Activated CD8-positive, alpha-beta T cell treated with anti-CD3 and anti-CD28 coated beads, Interleukin-2, amount 10 ng/mL, durations not matched to agents 7 days and 5 days (primary cell): ENCODE measurements around the gene AKAP9. TPM values are rescaled to one million over a fixed set of nuclear protein-coding genes. Genes with fewer than 3 reads are reported as not detected.
A peak's percentile ranks its signal among the peaks of the same experiment; 100 is the strongest.
"Not testable (repeated sequence)": the region's sequence is repeated elsewhere in the genome, so short reads cannot be mapped to it uniquely, and the experiment has no call there.

Experiments
- ATAC-seq: fragments of 150-1000 bp; cut with Tn5 transposase; one replicate; pipeline ENCODE4 v1.10.0; 2021; ENCODE audit warnings: moderate library complexity
- CTCF ChIA-PET: fragments of 350-600 bp; sonication (Branson Sonifier 250); formaldehyde crosslinking; loops from one replicate; lab custom pipeline; 2021; ENCODE audit warnings: antibody characterized with exemption; lab: Charles Lee
- POLR2A ChIA-PET: fragments of 350-600 bp; sonication (Branson Sonifier 250); formaldehyde crosslinking; loops from one replicate; lab custom pipeline; 2021; ENCODE audit warnings: antibody characterized with exemption; lab: Charles Lee
- DNase-seq: peaks from one replicate; pipeline ENCODE4 v3.0.0-alpha.2; 2020
- H3K27ac Mint-ChIP-seq: one replicate; pipeline ENCODE4 v1.8.0; 2021; ENCODE audit warnings: mild to moderate bottlenecking, mixed read lengths
- H3K27me3 Mint-ChIP-seq: one replicate; pipeline ENCODE4 v1.8.0; 2021; ENCODE audit warnings: low read depth, mixed read lengths
- H3K36me3 Mint-ChIP-seq: one replicate; pipeline ENCODE4 v1.8.0; 2021; ENCODE audit warnings: low read depth, mixed read lengths
- H3K4me1 Mint-ChIP-seq: one replicate; pipeline ENCODE4 v1.8.0; 2021; ENCODE audit warnings: low read depth, mixed read lengths
- H3K4me3 Mint-ChIP-seq: one replicate; pipeline ENCODE4 v1.8.0; 2021; ENCODE audit warnings: mild to moderate bottlenecking, mixed read lengths
- H3K9me3 Mint-ChIP-seq: one replicate; pipeline ENCODE4 v1.8.0; 2022; ENCODE audit warnings: mixed read lengths; ENCODE audit not compliant: insufficient read depth
- total RNA-seq, 2 experiments: library from RNA; stranded (reverse); gene quantifications; one replicate each; pipeline ENCODE4 v1.2.3, GENCODE V29; 2021

The AKAP9 gene
- total RNA-seq = 10 to 100 TPM; 32.7 to 41.5 TPM

DNA sequence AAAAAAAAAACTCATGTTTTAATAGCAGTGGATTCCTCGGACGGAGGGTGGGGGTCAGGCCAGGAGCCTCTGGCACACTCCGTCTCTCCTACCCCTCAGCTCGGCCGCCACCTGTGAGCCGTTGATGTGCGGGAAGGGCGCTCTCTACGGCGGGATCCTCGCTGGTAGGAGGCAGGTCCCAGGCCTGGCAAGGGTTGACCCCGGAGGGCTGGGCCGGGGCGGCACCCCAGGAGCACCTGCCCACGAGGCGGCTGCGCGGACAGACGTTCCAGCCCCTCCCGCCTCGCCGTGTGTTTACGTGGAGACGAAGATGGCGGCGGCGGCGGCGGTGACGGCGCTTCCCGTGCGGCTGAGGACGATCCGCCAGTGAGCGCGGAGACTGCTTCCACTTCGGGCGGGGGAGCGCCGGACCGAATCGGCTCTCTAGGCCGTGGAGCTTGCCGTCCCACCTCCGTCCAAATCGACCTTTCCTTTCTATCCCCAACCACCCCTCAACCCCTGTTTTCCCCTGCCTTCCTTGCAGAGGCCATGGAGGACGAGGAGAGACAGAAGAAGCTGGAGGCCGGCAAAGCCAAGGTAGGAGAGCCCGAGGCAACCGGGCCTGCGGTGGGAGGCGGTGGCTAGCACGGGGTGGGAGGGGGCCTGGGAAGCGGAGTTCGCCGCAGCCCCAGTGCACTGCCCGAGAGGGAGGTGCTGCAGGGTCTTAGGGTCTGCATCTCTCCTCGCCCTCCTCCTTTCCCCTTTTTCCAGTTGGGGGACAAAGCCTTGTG lies at the start of gene AKAP9:
TSS of gene AKAP9 (plus strand) at position 291 of the 770 bp plus-strand sequence. CDS start at position 529, 238 bp downstream.
- Mint-ChIP-seq H3K4me1 (peaks cover 22% of the 10 kb centered on the region), H3K4me3 (peak within 1 kb of the TSS; percentile 86), H3K27ac (peak within 1 kb of the TSS; percentile 95), H3K27me3 (no peaks in the 10 kb centered on the region), H3K9me3 (no peaks in the 10 kb centered on the region), H3K36me3 (peaks cover 3% of the 10 kb centered on the region)
- DNase-seq (peak; percentile 92), ATAC-seq (peak; percentile 96)
- ChIA-PET CTCF (interaction anchor here (0.6 to 4.0 kb wide), 11 partner anchors 9 to 507 kb away, joined by 3 to 39 read pairs (median 3); partner anchors contain the start of genes GATAD1 and MTERF1), POLR2A (interaction anchor here (0.9 to 3.3 kb wide), 8 partner anchors 8 to 588 kb away, joined by 3 to 14 read pairs (median 4); partner anchors contain the start of genes ANKIB1, CYP51A1, GATAD1 and KRIT1)

DNA sequence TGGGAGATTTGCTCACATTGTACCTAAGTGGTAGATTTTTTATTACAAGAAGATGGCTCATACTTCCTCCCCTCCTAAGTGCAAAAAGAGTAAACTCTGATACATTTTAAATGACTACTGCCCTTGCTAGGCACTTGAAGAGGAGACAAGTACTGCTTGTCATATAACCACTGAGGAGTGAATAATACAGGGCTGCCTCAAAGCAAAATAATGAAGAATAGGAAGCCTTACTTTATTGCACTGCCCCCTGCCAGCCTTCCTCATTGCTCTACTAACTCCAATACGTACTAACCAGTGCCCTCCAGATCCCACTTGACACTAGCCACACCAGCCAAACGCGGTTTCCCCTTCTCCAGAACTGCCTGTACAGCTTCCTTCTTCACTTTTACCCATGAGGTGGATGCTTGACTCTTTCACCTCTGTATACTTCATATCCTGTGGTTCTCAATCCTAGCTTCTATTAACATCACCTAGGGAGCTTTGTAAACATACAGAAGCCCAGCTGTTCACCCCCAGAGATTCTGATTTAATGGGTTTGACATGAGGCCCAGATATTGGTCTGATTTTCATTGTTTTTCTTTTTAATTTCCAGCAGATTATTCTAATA lies 48.5 kb upstream of the AKAP9 start:
- POLR2A ChIA-PET = no interaction called here
- no peak for ATAC-seq
- Mint-ChIP-seq H3K36me3 (peaks cover 2% of the 10 kb centered on the region), H3K27me3 (peaks cover 10% of the 10 kb centered on the region), H3K9me3 (no peaks in the 10 kb centered on the region), H3K4me3 (no peak overlapping the region), H3K4me1 (no peaks in the 10 kb centered on the region), H3K27ac (no peak overlapping the region)
- DNase-seq = no peak
- CTCF ChIA-PET = interaction anchor here (1.3 kb wide), 1 partner anchor 11 kb away, joined by 4 read pairs; the partner anchor contains the start of gene MTERF1

DNA sequence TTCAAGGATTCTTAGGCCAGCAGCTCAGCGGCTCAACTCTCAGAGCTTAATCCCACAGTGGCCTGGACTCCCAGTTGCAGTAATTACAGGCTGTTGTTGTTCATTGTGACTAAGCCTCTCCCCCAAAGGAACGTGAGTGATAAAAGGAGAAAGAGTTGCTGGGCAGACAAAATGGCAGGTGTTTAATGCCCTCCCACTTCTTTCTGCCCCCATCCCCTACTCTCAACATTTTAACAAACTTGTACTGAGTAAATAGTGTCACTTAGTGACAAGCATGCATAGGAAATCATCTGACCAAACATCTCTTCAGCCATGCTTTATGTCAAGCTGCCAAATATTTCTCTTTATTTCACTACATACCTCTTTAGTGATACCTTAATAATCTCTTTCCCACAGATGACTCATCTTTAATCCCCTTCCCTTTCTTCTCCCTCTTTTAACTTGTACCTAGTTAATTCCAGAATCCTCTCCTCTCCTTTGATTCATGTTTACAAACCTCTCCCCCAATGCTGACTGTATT lies 47.8 kb upstream of the AKAP9 start:
- peaks cover 2% of the 10 kb centered on the region for H3K36me3 Mint-ChIP-seq
- DNase-seq (no peak), ATAC-seq (no peak)
- no peaks in the 10 kb centered on the region for H3K9me3 Mint-ChIP-seq
- no peak overlapping the region for H3K4me3 Mint-ChIP-seq
- peaks cover 10% of the 10 kb centered on the region for H3K27me3 Mint-ChIP-seq
- ChIA-PET POLR2A (no interaction called here), CTCF (interaction anchor here (1.3 kb wide), 1 partner anchor 12 kb away, joined by 4 read pairs; the partner anchor contains the start of gene MTERF1)
- no peaks in the 10 kb centered on the region for H3K4me1 Mint-ChIP-seq
- no peak overlapping the region for H3K27ac Mint-ChIP-seq

DNA sequence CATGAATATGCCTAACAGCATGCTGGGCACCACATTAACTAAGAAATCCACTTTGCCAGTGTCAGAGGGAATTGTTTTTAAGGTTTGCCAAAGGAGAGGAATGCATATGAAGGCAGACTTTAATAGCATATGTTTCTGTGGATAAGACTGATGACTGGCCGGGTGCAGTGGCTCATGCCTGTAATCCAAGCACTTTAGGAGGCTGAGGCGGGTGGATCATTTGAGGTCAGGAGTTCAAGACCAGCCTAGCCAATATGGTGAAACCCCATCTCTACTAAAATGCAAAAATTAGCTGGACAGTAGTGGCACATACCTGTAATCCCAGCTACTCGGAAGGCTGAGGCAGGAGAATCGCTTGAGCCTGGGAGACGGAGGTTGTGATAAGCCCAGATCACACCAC lies 47.0 kb upstream of the AKAP9 start:
- H3K9me3 Mint-ChIP-seq, H3K27me3 Mint-ChIP-seq, ATAC-seq, H3K4me3 Mint-ChIP-seq, H3K4me1 Mint-ChIP-seq, H3K36me3 Mint-ChIP-seq, DNase-seq, H3K27ac Mint-ChIP-seq, POLR2A ChIA-PET: not testable (repeated sequence)
- CTCF ChIA-PET = interaction anchor here (2.3 kb wide), 1 partner anchor 13 kb away, joined by 8 read pairs; the partner anchor contains the start of gene MTERF1

DNA sequence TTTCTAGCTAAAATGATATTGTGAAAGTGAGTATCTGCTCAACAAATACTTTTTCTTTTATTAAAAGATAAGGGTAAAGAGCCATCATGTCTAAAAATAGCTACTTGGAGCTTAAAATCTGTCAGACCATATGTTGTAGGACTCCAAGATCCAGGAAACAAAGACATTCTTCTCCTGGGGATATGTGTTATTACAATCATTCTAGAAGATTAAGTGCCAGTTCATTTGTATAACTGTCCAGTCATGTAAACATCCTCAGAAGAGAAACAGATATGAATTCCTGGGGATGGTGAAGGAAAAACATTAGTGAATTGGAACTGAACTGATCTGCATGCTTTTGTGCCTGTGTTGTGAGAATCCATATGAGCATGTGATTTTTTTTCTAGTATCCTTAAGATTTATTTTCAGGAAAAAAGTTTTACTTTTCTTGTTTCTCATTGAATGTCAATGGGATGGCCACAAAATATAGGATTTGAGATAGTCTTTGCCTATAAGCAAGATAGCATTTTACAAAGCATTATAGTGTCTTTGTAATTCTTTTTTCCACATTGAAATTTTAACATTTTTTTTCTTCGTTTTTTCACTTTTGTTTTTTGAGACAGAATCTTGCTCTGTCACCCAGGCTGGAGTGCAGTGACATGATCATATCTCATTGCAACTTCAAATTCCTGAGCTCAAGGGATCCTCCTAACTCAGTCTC lies 45.7 kb upstream of the AKAP9 start:
- POLR2A ChIA-PET = no interaction called here
- no peak for DNase-seq
- Mint-ChIP-seq H3K4me1 (no peaks in the 10 kb centered on the region), H3K9me3 (no peaks in the 10 kb centered on the region), H3K27ac (no peak overlapping the region), H3K27me3 (peaks cover 12% of the 10 kb centered on the region), H3K36me3 (no peaks in the 10 kb centered on the region), H3K4me3 (no peak overlapping the region)
- CTCF ChIA-PET = interaction anchor here (2.3 kb wide), 1 partner anchor 14 kb away, joined by 8 read pairs; the partner anchor contains the start of gene MTERF1
- no peak for ATAC-seq

DNA sequence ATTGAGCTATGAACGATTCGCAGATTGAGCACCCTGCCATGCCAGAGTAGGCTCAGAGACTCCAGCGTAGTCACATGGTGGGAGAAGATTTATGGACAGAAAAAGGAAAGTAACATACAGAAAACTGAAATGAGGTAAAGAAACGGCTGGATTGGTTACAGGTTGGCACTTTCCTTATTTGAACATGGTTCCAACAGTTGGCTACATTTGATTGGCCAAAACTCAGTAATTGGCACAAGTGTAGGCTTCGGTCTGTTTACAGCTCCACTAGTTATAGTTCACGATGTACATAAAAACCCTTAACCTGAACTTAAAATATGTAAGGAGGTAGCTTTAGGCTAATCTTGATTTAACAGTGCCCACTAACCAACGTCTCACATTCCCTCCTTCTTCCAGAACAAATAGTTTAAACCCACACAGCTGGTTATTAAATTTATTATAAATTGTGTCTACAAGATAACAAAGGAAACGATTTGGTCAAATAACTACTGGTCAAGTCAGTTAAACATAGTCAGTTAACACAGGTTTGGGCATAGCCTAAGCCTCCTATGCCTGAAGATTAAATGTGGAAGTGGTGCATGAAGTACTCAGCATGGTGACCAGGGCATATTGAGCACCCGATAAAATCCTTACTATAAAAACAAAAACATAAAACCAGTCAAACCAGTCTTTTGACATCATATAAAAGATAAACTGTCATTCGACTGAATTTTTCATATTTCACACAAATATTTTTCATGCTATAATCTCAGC lies 42.2 kb upstream of the AKAP9 start:
- no peak overlapping the region for H3K27ac Mint-ChIP-seq
- no peak overlapping the region for H3K4me3 Mint-ChIP-seq
- H3K36me3 Mint-ChIP-seq = no peaks in the 10 kb centered on the region
- H3K4me1 Mint-ChIP-seq = no peaks in the 10 kb centered on the region
- H3K27me3 Mint-ChIP-seq = peaks cover 8% of the 10 kb centered on the region
- CTCF ChIA-PET = interaction anchor here (0.7 to 1.6 kb wide), 2 partner anchors 18 to 68 kb away, joined by 3 read pairs; partner anchors contain the start of gene MTERF1
- POLR2A ChIA-PET = no interaction called here
- no peaks in the 10 kb centered on the region for H3K9me3 Mint-ChIP-seq
- ATAC-seq = no peak
- no peak for DNase-seq

DNA sequence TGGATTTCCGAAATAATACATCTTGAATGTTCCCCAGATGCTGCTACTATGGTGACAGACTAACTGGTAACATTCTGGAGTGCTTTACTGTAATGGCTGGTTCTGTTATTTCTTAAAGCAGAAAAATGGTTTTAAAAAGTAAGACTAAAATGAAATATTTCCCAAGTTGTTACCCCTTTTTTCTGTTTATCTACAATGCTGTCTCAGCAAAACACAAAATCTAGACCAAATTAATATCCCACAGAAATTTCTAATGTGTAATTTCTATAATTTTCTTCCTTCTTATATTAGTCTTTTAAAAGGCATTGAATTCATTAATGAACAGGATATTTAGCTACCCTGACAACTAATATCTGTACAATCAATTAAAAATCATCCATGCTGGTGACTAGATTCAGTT lies 41.1 kb upstream of the AKAP9 start:
- Mint-ChIP-seq H3K27me3 (peaks cover 8% of the 10 kb centered on the region), H3K9me3 (no peaks in the 10 kb centered on the region), H3K36me3 (no peaks in the 10 kb centered on the region), H3K27ac (no peak overlapping the region), H3K4me3 (no peak overlapping the region), H3K4me1 (no peaks in the 10 kb centered on the region)
- ATAC-seq (no peak), DNase-seq (no peak)
- POLR2A ChIA-PET = no interaction called here
- CTCF ChIA-PET = no interaction called here

DNA sequence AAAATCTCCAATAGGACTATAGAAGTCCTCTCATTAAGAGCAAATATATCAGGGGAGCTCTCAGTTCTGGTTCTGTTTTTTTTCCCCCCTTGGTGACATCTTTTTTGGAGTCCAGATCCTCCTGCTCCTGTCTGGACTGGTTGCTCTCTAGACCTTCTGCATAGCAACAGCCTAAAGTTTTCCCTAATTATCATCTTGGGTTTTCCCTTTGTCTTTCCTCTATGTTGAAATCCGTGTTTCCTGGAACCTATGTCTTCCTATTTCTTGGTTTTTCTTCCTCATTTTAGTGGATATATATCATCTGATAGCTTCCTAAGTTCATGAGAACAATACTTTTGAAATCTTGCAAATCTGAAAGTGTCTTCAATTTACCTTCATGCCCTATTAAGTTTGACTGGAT lies 30.5 kb upstream of the AKAP9 start:
- POLR2A ChIA-PET = no interaction called here
- Mint-ChIP-seq H3K27ac (no peak overlapping the region), H3K4me1 (peaks cover 5% of the 10 kb centered on the region), H3K9me3 (no peaks in the 10 kb centered on the region), H3K36me3 (no peaks in the 10 kb centered on the region), H3K27me3 (peaks cover 4% of the 10 kb centered on the region), H3K4me3 (no peak overlapping the region)
- DNase-seq (no peak), ATAC-seq (no peak)
- CTCF ChIA-PET = interaction anchor here (1.2 kb wide), 1 partner anchor 29 kb away, joined by 4 read pairs; the partner anchor contains the start of gene MTERF1

DNA sequence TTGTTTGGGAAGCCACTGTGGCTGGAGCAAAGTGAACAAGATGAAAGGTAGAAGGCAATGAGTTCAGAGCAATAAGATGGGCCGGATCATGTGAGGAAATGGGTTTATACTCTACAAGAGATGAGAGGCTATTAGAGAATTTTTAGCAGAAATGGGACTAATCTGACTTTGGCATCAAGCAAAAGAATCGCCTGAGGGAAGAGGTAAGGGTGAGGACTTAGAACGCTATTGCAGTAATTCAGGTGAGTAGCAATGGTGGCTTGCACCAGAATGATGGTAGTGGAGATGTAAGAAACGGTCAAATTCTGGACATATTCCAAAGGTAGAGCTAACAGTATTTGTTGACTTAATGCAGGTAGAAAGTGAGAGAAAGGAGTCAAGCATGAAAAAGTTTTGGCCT lies 29.5 kb upstream of the AKAP9 start:
- Mint-ChIP-seq H3K36me3 (no peaks in the 10 kb centered on the region), H3K9me3 (no peaks in the 10 kb centered on the region), H3K4me1 (peaks cover 13% of the 10 kb centered on the region), H3K27me3 (peaks cover 4% of the 10 kb centered on the region), H3K4me3 (no peak overlapping the region), H3K27ac (no peak overlapping the region)
- DNase-seq (no peak), ATAC-seq (no peak)
- POLR2A ChIA-PET = no interaction called here
- CTCF ChIA-PET = interaction anchor here (3.1 kb wide), 1 partner anchor 30 kb away, joined by 15 read pairs; the partner anchor contains the start of gene MTERF1

DNA sequence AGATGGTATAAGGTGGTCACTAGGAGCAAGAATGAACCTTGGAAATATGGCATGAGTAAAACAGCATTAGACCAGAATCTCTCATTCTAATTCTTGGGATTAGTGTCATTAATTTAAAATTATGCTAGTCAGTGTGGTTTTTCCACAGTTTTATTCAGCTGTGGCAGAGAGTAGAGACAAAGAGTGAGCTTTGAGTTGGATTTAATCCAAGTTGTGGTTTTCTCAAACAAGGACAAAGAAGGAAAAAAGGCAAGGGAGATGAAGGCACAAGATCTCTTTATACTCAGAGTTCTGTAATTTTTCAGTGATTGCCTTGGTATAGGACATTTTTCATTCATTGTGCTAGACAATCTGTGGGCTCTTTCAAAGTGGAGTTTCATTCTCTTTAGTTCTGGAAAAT lies 28.2 kb upstream of the AKAP9 start:
- no peak for DNase-seq
- H3K27me3 Mint-ChIP-seq = peaks cover 1% of the 10 kb centered on the region
- H3K4me1 Mint-ChIP-seq = peaks cover 18% of the 10 kb centered on the region
- H3K4me3 Mint-ChIP-seq = no peak overlapping the region
- ATAC-seq = no peak
- CTCF ChIA-PET = interaction anchor here (1.3 to 3.1 kb wide), 3 partner anchors 28 to 32 kb away, joined by 3 to 15 read pairs (median 4); partner anchors contain the start of genes AKAP9 and MTERF1
- no peaks in the 10 kb centered on the region for H3K36me3 Mint-ChIP-seq
- no peaks in the 10 kb centered on the region for H3K9me3 Mint-ChIP-seq
- POLR2A ChIA-PET = interaction anchor here (1.0 kb wide), 1 partner anchor 29 kb away, joined by 3 read pairs; no protein-coding TSS in a partner anchor
- no peak overlapping the region for H3K27ac Mint-ChIP-seq
